ENCODE measurements around the gene CAPN8.
A peak's percentile ranks its signal among the peaks of the same experiment; 100 is the strongest.

CAPN8 gene

GRCh38 chr1:223702735-223703667 is 37.5 kb upstream of the CAPN8 start:
- DNase-seq (ENCODE audit: low spot score): no peak

DNA sequence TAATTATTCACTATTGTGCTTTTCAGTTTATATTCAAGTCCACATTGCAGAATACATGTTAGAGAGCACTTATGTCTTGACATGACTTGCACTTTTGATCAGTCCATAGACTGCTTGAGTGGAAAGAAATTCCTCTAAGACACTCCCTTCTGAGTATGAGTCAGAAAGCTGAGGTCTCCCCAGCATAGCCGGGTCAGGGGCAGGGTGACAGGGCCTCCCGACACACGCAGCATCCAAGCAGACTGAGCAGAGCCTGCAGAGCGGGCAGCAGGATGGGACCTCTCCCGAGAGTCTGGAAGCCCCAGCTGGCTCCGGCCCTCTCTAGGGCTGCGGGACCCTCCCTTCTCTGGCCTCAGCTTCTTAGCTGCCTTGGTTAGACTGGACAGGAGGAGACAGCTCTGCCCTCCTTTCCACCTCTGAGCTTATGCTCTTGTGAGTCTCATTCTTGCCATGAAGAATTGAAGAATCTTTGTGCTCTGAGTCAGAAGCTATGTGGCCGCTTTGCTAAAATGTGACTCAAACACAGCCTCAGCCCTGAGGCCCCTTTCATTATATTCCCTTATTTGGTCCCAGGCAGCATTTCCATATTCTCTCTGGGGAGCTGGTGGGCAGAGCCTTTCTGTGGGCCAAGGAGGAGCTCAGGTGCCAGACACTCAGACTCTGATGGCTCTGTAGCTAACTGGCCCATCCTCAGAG is 35.6 kb upstream of the CAPN8 start:
- no peak for DNase-seq (ENCODE audit: low spot score)

GRCh38 chr1:223700388-223700918 is 35.0 kb upstream of the CAPN8 start:
- no peak for DNase-seq (ENCODE audit: low spot score)

DNA sequence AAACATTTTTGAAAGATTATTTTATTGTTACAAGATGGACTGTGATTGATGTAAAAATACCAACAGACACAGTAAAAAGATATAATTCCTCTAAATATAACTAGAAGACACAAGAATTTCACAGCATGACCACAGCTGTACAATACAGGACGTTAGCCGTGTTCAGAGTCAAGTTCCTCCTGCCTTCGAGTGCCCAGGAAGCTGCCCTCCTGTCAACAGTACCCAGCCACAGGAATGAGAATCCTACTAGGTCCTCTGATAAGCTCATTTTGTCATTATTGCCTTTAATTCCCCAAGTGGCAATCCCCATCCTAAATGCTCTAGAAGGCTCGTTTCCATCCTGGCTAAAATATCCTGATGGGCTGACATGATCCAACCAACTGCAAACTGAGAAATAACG is 30.4 kb upstream of the CAPN8 start:
- DNase-seq (ENCODE audit: low spot score): no peak

- DNase-seq (ENCODE audit: low spot score): no peak
These were observed 29.6 kb upstream of the CAPN8 start for GRCh38 chr1:223695014-223695548.

DNA sequence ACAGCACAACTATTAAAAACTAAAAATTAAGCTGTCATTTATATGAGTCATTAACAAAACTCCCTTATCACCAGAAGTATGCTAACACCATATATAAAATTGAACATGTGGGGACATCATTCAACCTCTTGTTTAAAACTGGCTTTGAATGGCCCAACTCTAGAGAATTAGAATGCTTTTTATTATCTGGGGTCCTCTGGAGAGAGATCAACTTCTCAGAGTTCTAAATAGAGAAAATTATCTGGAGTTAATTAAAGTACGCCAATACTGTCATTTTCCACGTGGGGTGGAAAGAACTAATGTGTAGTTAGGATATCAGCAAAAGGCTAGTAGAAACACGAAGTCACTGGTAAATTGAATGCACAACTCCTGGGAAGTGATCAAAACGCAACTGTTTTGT is 25.6 kb upstream of the CAPN8 start:
- no peak for DNase-seq (ENCODE audit: low spot score)

DNA sequence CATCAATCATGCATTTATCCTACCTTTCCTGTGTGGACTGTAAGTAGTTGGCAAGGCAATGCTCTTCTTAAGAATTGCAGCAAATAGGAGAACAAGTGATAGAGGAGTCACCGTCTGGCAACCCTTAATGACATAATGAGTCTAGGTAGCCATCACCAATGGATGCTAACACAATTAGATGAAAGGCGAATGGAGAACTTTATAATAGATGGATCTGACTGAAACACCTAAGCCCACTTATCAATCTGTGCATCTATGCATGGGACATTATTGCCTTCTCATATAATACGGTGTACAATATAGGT is 18.9 kb upstream of the CAPN8 start:
- DNase-seq (ENCODE audit: low spot score): no peak

GRCh38 chr1:223683586-223684487 is 18.3 kb upstream of the CAPN8 start:
- peak; percentile 34 for DNase-seq (ENCODE audit: low spot score)

DNA sequence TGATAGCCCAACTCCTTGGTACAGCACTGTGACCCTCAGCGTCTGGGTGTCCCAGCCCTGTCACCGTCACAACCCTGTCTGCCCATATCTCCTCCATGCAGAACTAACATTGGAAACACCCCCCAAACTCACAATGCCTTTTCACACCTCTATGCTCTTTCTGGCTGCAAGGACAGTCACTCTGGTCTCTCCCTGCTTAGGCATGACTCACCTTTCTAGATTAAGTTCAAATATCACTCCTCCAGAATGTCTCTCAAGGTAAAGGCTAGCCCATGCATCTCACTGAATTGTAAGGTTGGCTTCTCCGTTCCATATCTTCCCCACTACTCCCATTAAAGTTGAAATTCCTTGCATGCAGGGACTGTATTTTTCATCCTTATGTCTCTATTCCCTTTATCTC is 17.0 kb upstream of the CAPN8 start:
- no peak for DNase-seq (ENCODE audit: low spot score)

GRCh38 chr1:223680188-223680587 is 14.7 kb upstream of the CAPN8 start:
- no peak for DNase-seq (ENCODE audit: low spot score)

DNA sequence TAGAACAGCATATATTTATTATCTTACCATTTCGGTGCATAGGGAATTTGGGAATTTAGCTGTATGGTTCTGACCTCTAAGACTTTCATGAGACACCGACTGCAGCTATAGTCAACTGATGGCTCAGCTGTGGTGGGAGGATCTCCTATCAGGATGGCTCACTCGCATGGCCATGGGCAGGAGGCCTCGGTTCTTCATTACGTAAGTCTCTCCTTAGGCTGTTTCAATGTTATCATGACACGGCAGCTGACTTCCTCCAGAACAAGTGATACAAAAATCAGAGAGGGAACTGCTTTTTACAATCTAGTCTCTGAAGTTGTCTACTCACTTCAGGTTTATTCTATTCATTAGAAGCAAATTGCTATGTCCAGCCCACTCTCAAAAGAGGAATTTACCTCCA is 13.3 kb upstream of the CAPN8 start:
- no peak for DNase-seq (ENCODE audit: low spot score)

DNA sequence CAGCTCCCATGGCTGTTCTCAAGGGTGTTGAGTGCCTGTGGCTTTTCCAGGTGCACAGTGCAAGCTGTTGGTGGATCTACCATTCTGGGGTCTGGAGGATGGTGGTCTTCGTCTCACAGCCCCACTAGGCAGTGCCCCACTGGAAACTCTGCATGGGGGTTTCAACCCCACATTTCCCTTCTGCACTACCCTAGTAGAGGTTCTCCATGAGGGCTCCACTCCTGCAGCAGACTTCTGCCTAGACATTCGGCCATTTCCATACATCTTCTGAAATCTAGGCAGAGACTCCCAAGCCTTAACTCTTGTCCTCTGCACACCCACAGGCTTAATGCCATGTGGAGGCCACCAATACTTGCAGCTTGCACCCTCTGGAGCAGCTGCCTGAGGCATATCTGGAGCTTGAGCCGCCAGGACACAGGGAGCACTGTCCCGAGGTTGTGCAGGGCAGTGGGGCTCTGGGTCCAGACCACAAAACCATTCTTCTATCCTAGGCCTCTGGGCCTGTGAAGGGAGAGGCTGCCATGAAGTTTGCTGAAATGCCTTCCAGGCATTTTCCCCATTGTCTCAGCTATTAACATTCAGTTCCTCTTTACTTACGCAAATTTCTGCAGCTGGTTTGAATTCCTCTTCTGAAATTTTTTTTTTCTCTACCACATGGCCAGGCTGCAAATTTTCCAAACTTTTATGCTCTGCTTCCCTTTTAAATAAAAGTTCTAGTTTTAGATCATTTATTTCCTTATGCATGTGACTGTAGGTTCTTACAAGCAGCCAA is 8.8 kb upstream of the CAPN8 start:
- DNase-seq (ENCODE audit: low spot score): no peak

GRCh38 chr1:223670458-223671159 is 5.1 kb upstream of the CAPN8 start:
- no peak for DNase-seq (ENCODE audit: low spot score)

DNA sequence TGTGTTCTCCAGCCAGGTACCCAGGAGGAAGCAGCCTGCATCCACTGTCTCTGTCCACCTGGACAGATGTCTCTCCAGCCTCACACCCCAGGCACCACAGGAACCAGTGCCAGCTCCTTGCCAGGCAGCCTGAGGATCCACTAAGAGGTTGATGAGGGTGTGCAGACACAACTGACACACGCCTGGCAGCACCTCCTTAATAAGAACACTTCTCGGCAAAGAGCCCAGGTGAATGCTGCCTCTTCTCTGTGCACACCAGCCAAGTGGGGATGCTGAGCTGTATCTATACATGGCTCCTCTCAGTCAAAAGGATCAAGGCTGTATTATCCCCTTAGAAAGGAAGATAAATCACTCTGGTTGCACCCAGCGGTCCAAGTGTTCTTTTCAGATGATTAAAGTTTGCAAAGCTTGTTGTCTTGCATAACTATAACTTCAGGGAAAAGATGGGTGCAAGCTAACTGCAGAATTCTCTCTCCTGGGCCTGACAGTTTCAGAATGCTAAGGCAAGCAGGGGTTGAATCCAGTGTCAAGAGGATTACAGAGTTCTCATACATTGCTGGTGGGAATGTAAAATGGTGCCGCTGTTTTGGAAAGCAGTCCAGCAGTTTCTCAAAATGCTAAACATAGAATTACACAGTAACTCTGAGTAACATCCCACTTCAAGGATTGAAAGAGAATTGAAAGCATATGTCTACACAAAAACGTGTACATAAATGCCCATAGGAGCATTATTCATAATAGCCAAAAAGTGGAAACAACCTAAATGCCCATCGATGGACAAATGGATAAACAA is 3.7 kb upstream of the CAPN8 start:
- DNase-seq (ENCODE audit: low spot score): no peak

DNA sequence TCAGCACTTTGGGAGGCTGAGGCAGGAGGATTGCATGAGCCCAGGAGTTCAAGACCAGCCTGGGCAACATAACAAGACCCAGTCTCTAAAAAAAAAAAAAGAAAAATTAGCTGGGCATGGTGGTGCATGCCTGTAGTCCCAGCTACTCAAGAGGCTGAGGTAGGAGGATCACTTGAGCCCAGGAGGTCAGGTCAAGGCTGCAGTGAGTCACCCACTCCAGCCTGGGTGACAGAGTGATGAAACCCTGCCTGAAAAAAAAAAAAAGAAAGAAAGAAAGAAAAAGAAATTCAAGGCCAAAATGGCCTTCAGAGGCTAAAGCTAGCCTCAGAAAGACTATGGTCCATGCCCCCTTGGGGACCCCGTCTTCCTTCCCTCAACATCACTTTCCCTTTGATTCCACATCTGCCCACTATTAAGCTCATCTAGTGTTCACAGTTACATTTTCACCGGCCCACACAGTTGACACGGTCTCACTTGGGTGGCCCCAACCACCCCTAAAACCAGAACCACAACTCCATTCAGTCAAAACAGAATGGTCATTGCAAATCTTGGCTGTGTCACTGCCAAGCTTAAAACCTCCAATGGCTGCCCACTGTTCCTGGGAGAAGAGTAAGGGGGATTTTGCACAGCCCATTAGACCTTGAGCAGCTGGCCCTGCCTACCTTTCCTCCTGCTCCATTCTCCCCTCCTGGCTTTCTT is 2.1 kb upstream of the CAPN8 start:
- no peak for DNase-seq (ENCODE audit: low spot score)

DNA sequence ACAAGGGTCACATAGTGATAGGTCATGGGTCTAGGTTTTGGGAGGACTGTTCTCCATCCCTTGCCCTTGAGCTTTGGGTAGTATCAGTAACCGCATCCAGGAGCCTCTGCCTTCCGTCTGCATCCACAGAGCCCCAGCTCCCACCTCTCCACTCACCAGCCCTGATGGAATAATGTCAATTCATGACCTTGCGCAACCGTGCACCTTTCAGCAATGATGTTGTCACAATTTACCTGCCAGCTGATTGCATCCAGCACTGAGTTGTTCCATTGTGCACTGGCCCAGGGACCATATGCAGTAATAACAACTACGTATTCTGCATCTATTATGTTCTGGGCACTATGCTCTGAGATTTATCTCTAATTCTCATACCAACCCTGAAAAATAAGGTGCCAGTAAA is 1.4 kb downstream of the CAPN8 start:
- no peak for DNase-seq (ENCODE audit: low spot score)

GRCh38 chr1:223662943-223663342 is 2.6 kb downstream of the CAPN8 start:
- DNase-seq (ENCODE audit: low spot score): no peak

DNA sequence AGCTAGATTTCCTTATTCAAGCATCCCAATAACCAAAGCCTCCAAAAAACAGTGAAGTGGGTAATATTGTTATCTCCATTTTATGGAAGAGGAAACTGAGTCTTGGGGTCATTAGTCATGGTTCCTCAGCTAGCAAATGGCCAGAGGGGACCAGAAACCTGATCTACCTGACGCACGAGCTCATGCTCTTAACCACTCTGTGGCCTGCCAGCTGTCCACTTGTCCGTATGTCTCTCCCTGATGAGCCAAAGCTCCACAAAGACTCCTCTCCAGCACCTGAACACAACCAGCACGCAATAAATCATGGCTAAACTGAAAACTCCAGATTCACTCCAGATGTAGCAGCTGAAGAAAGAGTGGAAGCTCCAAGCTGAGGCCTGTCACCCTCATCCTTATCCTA is 5.8 kb downstream of the CAPN8 start:
- DNase-seq (ENCODE audit: low spot score): no peak

- DNase-seq (ENCODE audit: low spot score): no peak
These were observed 7.5 kb downstream of the CAPN8 start for GRCh38 chr1:223657978-223658377.
